Lower leg skin (tissue), 3 donors: ENCODE results near the gene COL2A1.

ENCODE experiments used
- POLR2A ChIP-seq, 2 donors: fragments of 450-650 bp; IDR thresholded peaks; one replicate each; pipeline ENCODE4 v1.6.1; 2016 to 2017; ENCODE audit warnings: antibody characterized with exemption in 2 of 2, mild to moderate bottlenecking in 1 of 2, moderate library complexity in 1 of 2
- TF ChIP-seq, protein P1 (sequence below), 3 donors: fragments of 450-650 bp; IDR thresholded peaks; one replicate each; pipeline ENCODE4 v1.5.1; 2016; ENCODE audit warnings: antibody characterized with exemption in 3 of 3, mild to moderate bottlenecking in 3 of 3, moderate library complexity in 2 of 3

DNA sequence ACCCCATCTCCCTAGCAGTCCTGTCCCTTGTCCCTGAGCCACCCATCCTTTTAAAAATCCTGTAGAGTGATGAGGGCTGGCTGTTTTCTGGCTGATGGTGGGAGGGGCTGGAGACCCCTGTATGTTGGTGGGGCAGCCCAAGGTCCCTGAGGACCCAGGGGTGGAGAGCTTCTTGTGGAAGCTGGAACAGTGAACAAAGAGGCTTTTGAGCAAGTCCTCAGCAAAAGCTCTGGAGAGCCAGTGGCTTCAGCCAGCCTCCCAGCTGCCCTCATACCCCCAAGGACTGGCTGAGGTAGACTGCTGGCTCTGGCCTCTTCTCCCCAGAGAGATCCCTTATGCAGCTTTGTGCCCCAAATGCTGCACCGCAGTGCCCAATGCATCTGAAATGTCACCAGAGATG lies 29.2 kb upstream of the COL2A1 start:
- TF ChIP-seq, protein P1, sequence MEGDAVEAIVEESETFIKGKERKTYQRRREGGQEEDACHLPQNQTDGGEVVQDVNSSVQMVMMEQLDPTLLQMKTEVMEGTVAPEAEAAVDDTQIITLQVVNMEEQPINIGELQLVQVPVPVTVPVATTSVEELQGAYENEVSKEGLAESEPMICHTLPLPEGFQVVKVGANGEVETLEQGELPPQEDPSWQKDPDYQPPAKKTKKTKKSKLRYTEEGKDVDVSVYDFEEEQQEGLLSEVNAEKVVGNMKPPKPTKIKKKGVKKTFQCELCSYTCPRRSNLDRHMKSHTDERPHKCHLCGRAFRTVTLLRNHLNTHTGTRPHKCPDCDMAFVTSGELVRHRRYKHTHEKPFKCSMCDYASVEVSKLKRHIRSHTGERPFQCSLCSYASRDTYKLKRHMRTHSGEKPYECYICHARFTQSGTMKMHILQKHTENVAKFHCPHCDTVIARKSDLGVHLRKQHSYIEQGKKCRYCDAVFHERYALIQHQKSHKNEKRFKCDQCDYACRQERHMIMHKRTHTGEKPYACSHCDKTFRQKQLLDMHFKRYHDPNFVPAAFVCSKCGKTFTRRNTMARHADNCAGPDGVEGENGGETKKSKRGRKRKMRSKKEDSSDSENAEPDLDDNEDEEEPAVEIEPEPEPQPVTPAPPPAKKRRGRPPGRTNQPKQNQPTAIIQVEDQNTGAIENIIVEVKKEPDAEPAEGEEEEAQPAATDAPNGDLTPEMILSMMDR (IDR thresholded peaks at IDR 0.05) = no peak
- TF ChIP-seq POLR2A (IDR thresholded peaks at IDR 0.05) = no peak
